ENCODE measurements around the gene NPM1.
A peak's percentile ranks its signal among the peaks of the same experiment; 100 is the strongest.

NPM1 gene

GRCh38 chr5:171451421-171451820, 63.8 kb downstream of the NPM1 start:
- TF ChIP-seq SALL2 (tag by site-specific recombination; IDR thresholded peaks at IDR 0.05; ENCODE audit: borderline replicate concordance) = no peak
- TF ChIP-seq EGR2 (tag by site-specific recombination; IDR thresholded peaks at IDR 0.05; ENCODE audit: low read depth) = peak; percentile 36
- Histone ChIP-seq H3K4me3 (ENCODE audit: low read depth, low read length) (no peak overlapping the region), H3K36me3 (ENCODE audit: control insufficient read depth in 2 of 2, insufficient read depth in 1 of 2, low read length in 2 of 2) (no peaks in the 10 kb centered on the region), H3K9me3 (ENCODE audit: control insufficient read depth, insufficient read depth, low read depth, low read length) (no peaks in the 10 kb centered on the region), H3K27ac (ENCODE audit: extremely low read depth, low read depth, low read length) (no peak overlapping the region), H3K4me1 (ENCODE audit: control insufficient read depth, insufficient read depth, low read length) (no peaks in the 10 kb centered on the region)
- POLR2A ChIA-PET = no interaction called here
- CTCF ChIA-PET = interaction anchor here (0.6 kb wide), 1 partner anchor 155 kb away, joined by 3 read pairs; no protein-coding TSS in a partner anchor

GRCh38 chr5:171453056-171453725, 65.5 kb downstream of the NPM1 start:
- ChIA-PET CTCF (interaction anchor here (0.7 to 1.5 kb wide), 5 partner anchors 10 to 92 kb away, joined by 3 to 5 read pairs (median 4); no protein-coding TSS in a partner anchor), POLR2A (no interaction called here)
- TF ChIP-seq ZNF114 (tag by site-specific recombination; IDR thresholded peaks at IDR 0.05) (no peak), ATF2 (tag by site-specific recombination; IDR thresholded peaks at IDR 0.05; ENCODE audit: low read depth) (no peak)
- Histone ChIP-seq H3K27ac (ENCODE audit: extremely low read depth, low read depth, low read length) (no peak overlapping the region), H3K4me3 (ENCODE audit: low read depth, low read length) (no peak overlapping the region), H3K9me3 (ENCODE audit: control insufficient read depth, insufficient read depth, low read depth, low read length) (no peaks in the 10 kb centered on the region), H3K36me3 (ENCODE audit: control insufficient read depth in 2 of 2, insufficient read depth in 1 of 2, low read length in 2 of 2) (no peaks in the 10 kb centered on the region), H3K4me1 (ENCODE audit: control insufficient read depth, insufficient read depth, low read length) (no peaks in the 10 kb centered on the region)

GRCh38 chr5:171453988-171454387, 66.3 kb downstream of the NPM1 start:
- POLR2A ChIA-PET = no interaction called here
- TF ChIP-seq PRDM2 (tag by site-specific recombination; IDR thresholded peaks at IDR 0.05; ENCODE audit: borderline replicate concordance) = no peak
- TF ChIP-seq ZNF610 (tag by site-specific recombination; IDR thresholded peaks at IDR 0.05; ENCODE audit: borderline replicate concordance) = no peak
- TF ChIP-seq ZNF510 (tag by site-specific recombination; IDR thresholded peaks at IDR 0.05; ENCODE audit: insufficient replicate concordance) = no peak
- TF ChIP-seq BCL6B (tag by site-specific recombination; IDR thresholded peaks at IDR 0.05) = no peak
- no peak for TF ChIP-seq ZNF623 (tag by site-specific recombination; IDR thresholded peaks at IDR 0.05)
- no peak for TF ChIP-seq ZNF423 (tag by site-specific recombination; IDR thresholded peaks at IDR 0.05)
- no peak for TF ChIP-seq ZNF239 (tag by site-specific recombination; IDR thresholded peaks at IDR 0.05)
- no peak for TF ChIP-seq ZFP41 (tag by site-specific recombination; IDR thresholded peaks at IDR 0.05; ENCODE audit: borderline replicate concordance)
- TF ChIP-seq ZNF341 (tag by site-specific recombination; IDR thresholded peaks at IDR 0.05; ENCODE audit: low read depth) = no peak
- TF ChIP-seq ZNF221 (tag by site-specific recombination; IDR thresholded peaks at IDR 0.05; ENCODE audit: borderline replicate concordance) = no peak
- no peak for TF ChIP-seq ZNF561 (tag by site-specific recombination; IDR thresholded peaks at IDR 0.05; ENCODE audit: borderline replicate concordance)
- TF ChIP-seq ZNF621 (tag by site-specific recombination; IDR thresholded peaks at IDR 0.05) = no peak
- no peak for TF ChIP-seq ZSCAN30 (tag by site-specific recombination; IDR thresholded peaks at IDR 0.05)
- TF ChIP-seq ZNF747 (tag by site-specific recombination; IDR thresholded peaks at IDR 0.05) = no peak
- Histone ChIP-seq H3K4me1 (ENCODE audit: control insufficient read depth, insufficient read depth, low read length) (no peaks in the 10 kb centered on the region), H3K4me3 (ENCODE audit: low read depth, low read length) (no peak overlapping the region), H3K9me3 (ENCODE audit: control insufficient read depth, insufficient read depth, low read depth, low read length) (no peaks in the 10 kb centered on the region), H3K36me3 (ENCODE audit: control insufficient read depth in 2 of 2, insufficient read depth in 1 of 2, low read length in 2 of 2) (no peaks in the 10 kb centered on the region), H3K27ac (ENCODE audit: extremely low read depth, low read depth, low read length) (no peak overlapping the region)
- CTCF ChIA-PET = interaction anchor here (1.0 to 1.1 kb wide), 3 partner anchors 36 to 88 kb away, joined by 3 to 5 read pairs (median 4); no protein-coding TSS in a partner anchor
